ENCODE results near the gene DNAJC25. TPM values are rescaled to one million over a fixed set of nuclear protein-coding genes. Genes with fewer than 3 reads are reported as not detected.

The DNAJC25 gene
- polyA plus RNA-seq, 2 of the 4 experiments (the other 2 are of a cell fraction) = 8.6 to 12.1 TPM

DNA sequence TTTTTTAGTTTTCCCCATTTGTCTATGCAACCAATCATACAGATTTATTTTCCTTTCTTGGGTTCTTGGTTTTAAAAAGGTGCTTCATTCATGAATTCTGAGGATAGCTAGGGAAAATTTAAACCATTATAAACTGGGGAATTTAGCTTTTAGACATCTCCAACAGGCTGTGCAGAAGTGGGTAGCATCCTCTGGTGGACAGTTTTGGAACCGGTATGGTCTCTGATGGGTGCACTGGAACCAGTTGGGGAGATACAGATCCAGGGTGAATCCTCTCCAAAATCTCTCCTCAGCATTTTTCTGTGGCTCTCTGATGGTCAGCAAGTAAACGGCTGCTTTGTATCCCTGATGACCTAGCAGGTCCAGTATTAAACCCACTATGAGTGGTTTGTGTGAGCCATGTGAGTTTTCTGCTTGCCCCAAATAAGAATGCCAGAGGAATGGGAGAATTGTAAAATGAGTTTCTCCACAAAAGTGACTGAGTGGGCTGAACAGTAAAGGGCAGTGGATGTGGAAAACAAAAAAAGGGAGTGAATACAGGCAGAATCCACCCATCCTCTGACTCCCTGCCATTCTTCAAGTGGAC lies 9.1 kb upstream of the DNAJC25 start:
- TF ChIP-seq SMC3 (IDR thresholded peaks at IDR 0.05) = peak; percentile 79
- no peak for TF ChIP-seq E2F6 (IDR thresholded peaks at IDR 0.05; ENCODE audit: borderline replicate concordance, low read depth)
- peak; percentile 77 to 86 for TF ChIP-seq RAD21 (conservative IDR thresholded peaks at IDR 0.05 in 1 of 2, IDR thresholded peaks at IDR 0.05 in 1 of 2)
- peak; percentile 39 for TF ChIP-seq MAFK (IDR thresholded peaks at IDR 0.05; ENCODE audit: partially characterized antibody)
- no peak for TF ChIP-seq ZC3H11A (IDR thresholded peaks at IDR 0.05)
- peak; percentile 80 for TF ChIP-seq CTCF (IDR thresholded peaks at IDR 0.05)
- TF ChIP-seq CBX8 (IDR thresholded peaks at IDR 0.05) = no peak
- ChIA-PET CTCF (interaction anchor here (0.6 to 12.1 kb wide), 13 partner anchors 9 to 251 kb away, joined by 3 to 112 read pairs (median 4); partner anchors contain the start of gene PTGR1), POLR2A (interaction anchor here (1.1 to 1.4 kb wide), 3 partner anchors 9 to 23 kb away, joined by 3 to 21 read pairs (median 12); partner anchors contain the start of genes DNAJC25 and PTGR1)
- peak overlapping the region; percentile 49 to 70 for H3K27ac ChIP-seq
- no peak overlapping the region for H3K4me3 ChIP-seq
- peaks cover 17% of the 10 kb centered on the region for H3K4me1 ChIP-seq
- FAIRE-seq (no peak), DNase-seq (ENCODE audit: low read depth in 1 of 2, low spot score in 1 of 2) (peak; percentile 49 to 61), ATAC-seq (peak; percentile 90 to 98)
- no peaks in the 10 kb centered on the region for H3K9me3 ChIP-seq
- WGBS (ENCODE audit: missing lambda C conversion rate) = 23% methylated on average over 2 of the region's 2 CpGs
- peak overlapping the region; percentile 30 for H3K4me2 ChIP-seq

DNA sequence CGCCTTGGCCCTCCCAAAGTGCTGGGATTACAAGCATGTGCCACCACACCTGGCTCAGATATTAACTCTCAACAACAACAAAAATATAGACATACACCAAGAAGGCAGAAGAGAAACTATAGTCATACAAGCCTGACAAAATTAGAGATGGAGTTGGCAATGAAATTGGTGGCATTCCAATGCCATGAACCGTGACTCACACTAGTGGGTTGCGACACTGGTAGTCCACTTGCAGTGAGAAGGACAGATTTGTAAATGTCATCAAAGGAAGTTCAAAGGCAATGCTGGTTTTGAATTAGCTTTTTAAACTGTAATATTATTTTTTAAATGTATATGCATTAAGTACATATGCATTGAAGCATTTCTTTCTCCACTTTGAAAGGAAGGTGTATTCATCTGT lies 8.5 kb upstream of the DNAJC25 start:
- H3K9me3 ChIP-seq = no peaks in the 10 kb centered on the region
- FAIRE-seq (no peak), ATAC-seq (peak; percentile 59 to 63; a peak in 4 of 6 replicates), DNase-seq (ENCODE audit: low read depth in 1 of 2, low spot score in 1 of 2) (peak; percentile 50 to 65)
- TF ChIP-seq FOSL2 (IDR thresholded peaks at IDR 0.05) (peak; percentile 63), FOSL2 (CRISPR knock-in tag; IDR thresholded peaks at IDR 0.05) (peak; percentile 84), ATOH8 (CRISPR knock-in tag; IDR thresholded peaks at IDR 0.05; ENCODE audit: low read depth) (no peak), FOXS1 (CRISPR knock-in tag; IDR thresholded peaks at IDR 0.05) (no peak), ELK1 (IDR thresholded peaks at IDR 0.05; ENCODE audit: low read depth, low read length) (no peak), POLR2AphosphoS2 (conservative IDR thresholded peaks at IDR 0.05; ENCODE audit: low read length) (no peak), HOXB5 (CRISPR knock-in tag; IDR thresholded peaks at IDR 0.05) (peak; percentile 58; the same call in 1 of the 2 replicates), HMGXB4 (CRISPR knock-in tag; IDR thresholded peaks at IDR 0.05; ENCODE audit: borderline replicate concordance) (no peak), FOSB (CRISPR knock-in tag; IDR thresholded peaks at IDR 0.05) (no peak), RFX5 (IDR thresholded peaks at IDR 0.05) (no peak), ESRRA (IDR thresholded peaks at IDR 0.05; ENCODE audit: borderline replicate concordance, low read length) (no peak), CEBPB (IDR thresholded peaks at IDR 0.05) (peak; percentile 91 to 93), SREBF2 (IDR thresholded peaks at IDR 0.05) (no peak), ZNF302 (CRISPR knock-in tag; IDR thresholded peaks at IDR 0.05) (no peak), JUNB (IDR thresholded peaks at IDR 0.05) (peak; percentile 55)
- TF ChIP-seq, protein P1, sequence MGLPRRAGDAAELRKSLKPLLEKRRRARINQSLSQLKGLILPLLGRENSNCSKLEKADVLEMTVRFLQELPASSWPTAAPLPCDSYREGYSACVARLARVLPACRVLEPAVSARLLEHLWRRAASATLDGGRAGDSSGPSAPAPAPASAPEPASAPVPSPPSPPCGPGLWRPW (IDR thresholded peaks at IDR 0.05) = 0 out of 2 replicates have a peak, but pooled peaks have one; percentile 29
- H3K27ac ChIP-seq = peak overlapping the region; percentile 37 to 70; a peak in 5 of 6 replicates
- peak overlapping the region; percentile 30 for H3K4me2 ChIP-seq
- H3K4me1 ChIP-seq = peaks cover 24% of the 10 kb centered on the region
- H3K4me3 ChIP-seq = no peak overlapping the region
- WGBS (ENCODE audit: missing lambda C conversion rate) = 44% methylated on average over 3 of the region's 3 CpGs
- ChIA-PET POLR2A (interaction anchor here (1.2 kb wide), 1 partner anchor 9 kb away, joined by 3 read pairs; the partner anchor contains the start of gene DNAJC25), CTCF (interaction anchor here (0.5 to 12.1 kb wide), 3 partner anchors 10 to 23 kb away, joined by 3 to 112 read pairs (median 11); partner anchors contain the start of gene PTGR1)
